Activated naive CD8-positive, alpha-beta T cell treated with anti-CD3 and anti-CD28 coated beads, Interleukin-2, amount 50 U/mL, for 24 hours (primary cell): Measurements from ENCODE around the gene SARNP.
"Not testable (repeated sequence)": the region's sequence is repeated elsewhere in the genome, so short reads cannot be mapped to it uniquely, and the experiment has no call there.

Experiments used
- ATAC-seq: fragments of 150-1000 bp; cut with Tn5 transposase; one replicate; pipeline ENCODE4 v1.10.0; 2021
- DNase-seq: peaks from one replicate; pipeline ENCODE4 v3.0.0; 2021
- H3K27ac Mint-ChIP-seq: one replicate; pipeline ENCODE4 v1.8.0; 2021; ENCODE audit warnings: mild to moderate bottlenecking, mixed read lengths
- H3K27me3 Mint-ChIP-seq: one replicate; pipeline ENCODE4 v1.8.0; 2021; ENCODE audit warnings: mixed read lengths
- H3K36me3 Mint-ChIP-seq: one replicate; pipeline ENCODE4 v1.8.0; 2021; ENCODE audit warnings: low read depth, mixed read lengths
- H3K4me1 Mint-ChIP-seq: one replicate; pipeline ENCODE4 v1.8.0; 2021; ENCODE audit warnings: mixed read lengths
- H3K4me3 Mint-ChIP-seq: one replicate; pipeline ENCODE4 v1.8.0; 2021; ENCODE audit warnings: mild to moderate bottlenecking, moderate library complexity, mixed read lengths
- H3K9me3 Mint-ChIP-seq: one replicate; pipeline ENCODE4 v1.8.0; 2021; ENCODE audit warnings: mixed read lengths

The SARNP gene

DNA sequence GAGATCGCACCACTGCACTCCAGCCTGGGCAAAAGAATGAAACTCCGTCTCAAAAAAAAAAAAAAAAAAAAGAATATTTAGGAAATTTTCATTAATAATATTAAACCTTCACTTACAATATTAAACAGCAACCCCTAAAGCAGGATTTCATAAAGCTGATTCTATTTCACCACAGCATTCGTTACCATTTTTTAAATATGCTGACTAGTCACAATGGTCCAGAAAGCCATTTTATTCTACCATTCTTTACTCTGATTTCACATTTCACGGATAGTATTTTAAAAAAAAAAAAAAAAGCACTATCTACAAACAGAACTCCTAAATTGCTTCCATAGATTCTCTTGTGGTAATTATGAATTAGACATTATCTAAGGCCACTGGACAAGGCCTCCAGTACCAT lies 27.6 kb downstream of the SARNP start:
- DNase-seq, result no peak
- ATAC-seq, result no peak
- H3K27ac Mint-ChIP-seq, result no peak overlapping the region
- no peak overlapping the region for H3K4me3 Mint-ChIP-seq
- no peaks in the 10 kb centered on the region for H3K27me3 Mint-ChIP-seq
- no peaks in the 10 kb centered on the region for H3K9me3 Mint-ChIP-seq
- no peaks in the 10 kb centered on the region for H3K4me1 Mint-ChIP-seq
- peaks cover 49% of the 10 kb centered on the region for H3K36me3 Mint-ChIP-seq

DNA sequence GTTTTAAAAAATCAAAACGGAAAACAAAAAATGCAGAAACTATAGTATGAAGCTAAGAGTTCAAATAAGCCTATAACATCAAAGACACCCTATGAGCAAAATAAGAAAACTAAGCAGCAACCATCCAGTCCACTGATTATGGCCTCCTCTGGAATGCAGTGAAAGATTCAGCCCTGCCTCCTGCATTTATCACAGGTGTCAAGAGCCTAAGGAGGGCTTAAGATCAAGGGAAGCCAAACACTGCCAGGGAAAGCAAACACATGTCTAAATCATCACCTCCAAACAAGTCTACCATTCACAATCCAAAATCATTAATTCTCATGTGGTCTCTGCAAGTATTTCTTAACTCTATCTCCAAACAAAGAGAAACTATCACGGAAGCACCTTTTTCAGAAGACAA lies 28.4 kb downstream of the SARNP start:
- DNase-seq, result no peak
- H3K4me1 Mint-ChIP-seq, result no peaks in the 10 kb centered on the region
- peaks cover 46% of the 10 kb centered on the region for H3K36me3 Mint-ChIP-seq
- H3K27me3 Mint-ChIP-seq, result no peaks in the 10 kb centered on the region
- no peaks in the 10 kb centered on the region for H3K9me3 Mint-ChIP-seq
- H3K4me3 Mint-ChIP-seq, result no peak overlapping the region
- ATAC-seq, result no peak
- H3K27ac Mint-ChIP-seq, result no peak overlapping the region

DNA sequence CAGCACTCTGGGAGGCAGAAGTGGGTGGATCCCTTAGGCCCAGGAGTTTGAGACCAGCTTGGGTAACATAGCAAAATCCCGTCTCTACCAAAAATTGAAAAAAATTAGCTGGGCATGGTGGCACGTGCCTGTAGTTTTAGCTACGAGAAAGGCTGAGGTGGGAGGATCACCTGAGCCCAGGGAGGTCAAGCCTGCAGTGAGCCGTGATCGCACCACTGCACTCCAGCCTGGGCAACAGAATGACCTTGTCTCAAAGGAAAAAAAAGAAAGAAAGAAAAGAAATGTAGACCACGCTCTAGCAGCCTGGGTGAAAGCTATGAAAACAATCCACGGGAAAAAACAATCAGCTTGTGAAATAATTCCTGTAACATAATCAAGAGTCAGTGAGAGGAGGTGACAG lies 29.0 kb downstream of the SARNP start:
- H3K27me3 Mint-ChIP-seq, result no peaks in the 10 kb centered on the region
- peaks cover 47% of the 10 kb centered on the region for H3K36me3 Mint-ChIP-seq
- H3K9me3 Mint-ChIP-seq, result no peaks in the 10 kb centered on the region
- ATAC-seq, result no peak
- H3K4me1 Mint-ChIP-seq, result no peaks in the 10 kb centered on the region
- no peak overlapping the region for H3K27ac Mint-ChIP-seq
- H3K4me3 Mint-ChIP-seq, result no peak overlapping the region
- no peak for DNase-seq

DNA sequence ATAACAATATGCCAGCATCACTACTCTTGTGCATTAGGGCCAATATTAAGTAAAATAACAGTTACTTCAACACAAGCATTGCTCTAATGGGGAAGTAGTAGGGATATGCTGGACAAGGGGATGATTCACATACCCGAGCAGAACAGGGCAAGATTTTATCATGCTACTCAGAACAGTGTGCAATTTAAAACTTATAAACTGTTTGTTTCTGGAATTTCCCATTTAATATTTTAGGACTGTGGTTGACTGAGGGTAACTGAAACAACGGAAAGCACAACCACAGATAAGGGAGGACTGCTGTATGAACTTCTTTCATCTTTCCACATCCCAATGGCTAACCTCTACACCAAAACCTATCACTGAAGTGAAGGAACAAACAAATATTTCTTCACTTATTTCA lies 36.8 kb downstream of the SARNP start:
- Mint-ChIP-seq H3K36me3 (peaks cover 38% of the 10 kb centered on the region), H3K27ac (no peak overlapping the region), H3K9me3 (no peaks in the 10 kb centered on the region), H3K4me3 (no peak overlapping the region), H3K27me3 (no peaks in the 10 kb centered on the region), H3K4me1 (peaks cover 9% of the 10 kb centered on the region)
- DNase-seq (no peak), ATAC-seq (no peak)

DNA sequence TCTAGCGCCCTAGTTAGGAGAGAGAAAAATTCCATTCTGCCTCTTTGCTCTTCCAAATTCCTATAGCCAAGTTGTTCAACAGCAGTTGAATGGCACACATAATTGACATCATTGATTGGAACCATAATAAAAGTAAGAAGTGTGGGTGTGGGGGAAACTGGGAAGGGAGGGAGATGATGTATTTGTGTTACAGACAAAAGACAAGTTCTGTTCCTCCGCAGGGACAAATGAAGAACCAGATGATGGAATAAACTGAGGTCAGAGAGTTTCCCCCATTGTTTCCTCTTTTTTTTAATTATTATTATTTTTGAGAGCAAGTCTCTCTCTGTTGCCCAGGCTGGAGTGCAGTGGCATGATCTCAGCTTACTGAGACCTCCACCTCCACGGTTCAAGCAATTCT lies 39.7 kb downstream of the SARNP start:
- Mint-ChIP-seq H3K36me3 (peaks cover 33% of the 10 kb centered on the region), H3K9me3 (no peaks in the 10 kb centered on the region), H3K27ac (no peak overlapping the region), H3K4me1 (peaks cover 13% of the 10 kb centered on the region), H3K4me3 (no peak overlapping the region), H3K27me3 (no peaks in the 10 kb centered on the region)
- no peak for ATAC-seq
- no peak for DNase-seq

DNA sequence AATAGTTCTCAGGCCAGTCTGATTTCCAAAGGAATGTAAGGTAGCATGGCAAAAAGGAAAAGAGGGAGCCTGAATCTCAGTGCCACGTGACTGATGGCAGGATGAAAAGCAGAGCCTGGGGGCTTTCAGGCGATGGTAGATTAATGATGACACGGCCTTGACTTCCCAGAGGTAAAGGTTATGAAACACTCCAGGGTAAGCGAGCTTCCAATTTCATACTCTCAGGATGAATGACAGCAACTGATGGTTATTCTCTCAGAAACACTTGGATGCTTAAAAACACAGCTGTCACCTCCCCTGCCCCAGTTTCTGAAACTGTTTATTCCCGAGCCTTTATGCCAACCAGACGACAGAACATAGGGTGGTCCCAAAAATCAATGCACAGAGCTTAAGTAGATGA lies 45.8 kb downstream of the SARNP start:
- DNase-seq (no peak), ATAC-seq (no peak)
- Mint-ChIP-seq H3K27me3 (no peaks in the 10 kb centered on the region), H3K36me3 (peaks cover 34% of the 10 kb centered on the region), H3K9me3 (no peaks in the 10 kb centered on the region), H3K27ac (no peak overlapping the region), H3K4me3 (no peak overlapping the region), H3K4me1 (peaks cover 3% of the 10 kb centered on the region)

DNA sequence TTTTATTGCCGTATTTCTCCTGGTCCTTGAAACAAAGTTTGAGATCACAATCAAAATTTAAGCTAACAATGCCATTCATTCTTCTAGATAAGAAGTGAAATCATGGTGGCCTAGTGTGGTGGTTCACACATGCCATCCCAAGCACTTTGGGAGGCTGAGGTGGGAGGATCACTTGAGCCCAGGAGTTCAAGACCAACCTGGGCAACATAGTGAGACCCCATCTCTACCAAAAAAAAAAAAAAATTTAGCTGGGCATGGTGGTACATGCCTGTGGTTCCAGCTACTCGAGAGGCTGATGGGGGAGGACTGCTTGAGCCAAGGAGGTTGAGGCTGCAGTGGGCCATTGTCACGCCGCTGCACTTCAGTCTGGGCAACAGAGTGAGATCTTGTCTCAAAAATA lies 50.4 kb downstream of the SARNP start:
- no peak overlapping the region for H3K27ac Mint-ChIP-seq
- H3K9me3 Mint-ChIP-seq, result no peaks in the 10 kb centered on the region
- no peaks in the 10 kb centered on the region for H3K4me1 Mint-ChIP-seq
- DNase-seq (no peak), ATAC-seq (no peak)
- H3K27me3 Mint-ChIP-seq, result no peaks in the 10 kb centered on the region
- H3K36me3 Mint-ChIP-seq, result peaks cover 35% of the 10 kb centered on the region
- no peak overlapping the region for H3K4me3 Mint-ChIP-seq

DNA sequence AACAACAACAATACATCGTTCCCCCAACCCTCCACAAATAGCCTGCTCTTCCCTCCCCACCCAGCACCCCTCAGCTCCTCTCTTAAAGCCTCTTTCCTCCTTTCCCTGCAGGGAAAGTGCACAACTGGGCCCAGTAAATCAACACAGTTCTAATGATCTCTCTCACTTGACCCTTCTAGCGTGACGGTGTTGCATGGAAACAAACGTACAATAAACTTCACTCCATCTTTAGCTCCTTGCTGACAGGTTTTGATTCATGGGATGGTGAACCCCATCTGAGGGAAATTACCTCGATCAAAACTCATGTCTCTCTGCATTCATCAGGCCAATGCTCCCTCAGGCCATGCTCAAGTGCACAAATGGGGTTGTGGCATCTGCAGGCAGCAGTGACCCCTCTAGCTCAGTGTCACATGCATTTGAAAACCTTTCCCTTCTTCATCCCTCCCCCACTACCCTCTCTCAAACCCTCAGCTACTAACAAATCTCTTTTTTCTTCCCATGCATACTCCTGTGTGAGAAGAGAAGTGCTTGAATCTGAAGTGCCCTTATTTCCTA lies 51.7 kb downstream of the SARNP start:
- Mint-ChIP-seq H3K9me3 (no peaks in the 10 kb centered on the region), H3K36me3 (peaks cover 25% of the 10 kb centered on the region), H3K27ac (no peak overlapping the region), H3K4me3 (no peak overlapping the region), H3K4me1 (peaks cover 2% of the 10 kb centered on the region), H3K27me3 (no peaks in the 10 kb centered on the region)
- DNase-seq, result no peak
- ATAC-seq, result no peak

DNA sequence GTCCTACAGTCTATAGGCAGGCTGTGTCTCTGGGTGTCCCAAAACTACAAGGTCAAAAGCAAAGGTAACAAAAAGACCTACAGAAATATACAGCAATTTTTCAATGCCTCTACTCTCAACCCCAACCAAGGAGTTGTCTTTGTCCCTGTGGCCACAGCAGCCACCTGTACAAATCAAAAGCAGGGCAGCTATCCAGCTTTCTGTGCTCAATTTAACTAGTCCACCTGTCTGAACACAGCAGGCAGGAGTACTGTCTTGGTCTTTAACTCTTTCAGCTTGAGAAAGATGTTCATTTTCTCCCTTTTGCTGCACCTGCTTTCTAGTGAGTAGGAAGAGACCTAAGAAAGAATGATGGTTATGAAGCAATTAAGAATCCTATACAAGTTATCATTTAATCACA lies 54.9 kb downstream of the SARNP start:
- DNase-seq, result no peak
- peaks cover 40% of the 10 kb centered on the region for H3K36me3 Mint-ChIP-seq
- ATAC-seq, result no peak

DNA sequence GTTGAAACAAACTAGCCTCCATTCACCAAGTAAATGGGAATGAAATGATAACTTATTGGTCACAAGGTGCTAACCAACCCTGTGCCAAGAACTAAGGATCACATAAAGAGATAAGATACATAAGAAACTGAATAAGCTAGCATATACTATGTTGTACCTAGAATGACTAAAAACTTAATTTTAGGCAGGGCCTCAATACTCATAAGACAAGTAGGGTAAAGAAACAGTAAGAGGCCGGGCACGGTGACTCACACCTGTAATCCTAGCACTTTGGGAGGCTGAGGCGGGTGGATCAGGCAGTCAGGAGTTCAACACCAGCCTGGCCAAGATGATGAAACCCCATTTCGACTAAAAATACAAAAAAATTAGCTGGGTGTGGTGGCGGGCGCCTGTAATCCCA lies 56.9 kb downstream of the SARNP start:
- DNase-seq (no peak), ATAC-seq (peak; percentile 82)
- no peak overlapping the region for H3K4me3 Mint-ChIP-seq
- peaks cover 39% of the 10 kb centered on the region for H3K36me3 Mint-ChIP-seq
- H3K27me3 Mint-ChIP-seq, result no peaks in the 10 kb centered on the region
- peak overlapping the region; percentile 74 for H3K27ac Mint-ChIP-seq
- H3K9me3 Mint-ChIP-seq, result no peaks in the 10 kb centered on the region
- H3K4me1 Mint-ChIP-seq, result peaks cover 9% of the 10 kb centered on the region

More for the DNA sequence above, 54.9 kb downstream of the SARNP start:
- Mint-ChIP-seq H3K4me1 (peaks cover 6% of the 10 kb centered on the region), H3K27ac (no peak overlapping the region), H3K4me3 (no peak overlapping the region), H3K27me3 (no peaks in the 10 kb centered on the region), H3K9me3 (no peaks in the 10 kb centered on the region)

DNA sequence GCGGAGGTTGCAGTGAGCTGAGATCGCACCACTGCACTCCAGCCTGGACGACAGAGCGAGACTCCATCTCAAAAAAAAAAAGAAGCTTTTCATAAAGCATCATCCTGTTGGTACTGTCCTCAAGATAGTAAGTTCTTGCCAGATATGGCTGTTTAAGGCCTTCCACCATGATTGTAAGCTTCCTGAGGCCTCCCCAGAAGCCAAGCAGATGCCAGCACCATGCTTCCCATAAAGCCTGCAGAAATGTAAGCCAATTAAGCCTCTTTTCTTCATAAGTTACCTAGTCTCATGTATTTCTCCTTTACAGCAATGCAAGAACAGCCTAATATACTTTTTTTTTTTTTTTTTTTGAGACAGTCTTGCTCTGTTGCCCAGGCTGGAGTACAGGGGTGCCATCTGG lies 58.9 kb downstream of the SARNP start:
- not testable (repeated sequence) for H3K9me3 Mint-ChIP-seq, H3K27me3 Mint-ChIP-seq, H3K27ac Mint-ChIP-seq, ATAC-seq, DNase-seq, H3K4me3 Mint-ChIP-seq
- Mint-ChIP-seq H3K36me3 (peaks cover 44% of the 10 kb centered on the region), H3K4me1 (peaks cover 13% of the 10 kb centered on the region)

DNA sequence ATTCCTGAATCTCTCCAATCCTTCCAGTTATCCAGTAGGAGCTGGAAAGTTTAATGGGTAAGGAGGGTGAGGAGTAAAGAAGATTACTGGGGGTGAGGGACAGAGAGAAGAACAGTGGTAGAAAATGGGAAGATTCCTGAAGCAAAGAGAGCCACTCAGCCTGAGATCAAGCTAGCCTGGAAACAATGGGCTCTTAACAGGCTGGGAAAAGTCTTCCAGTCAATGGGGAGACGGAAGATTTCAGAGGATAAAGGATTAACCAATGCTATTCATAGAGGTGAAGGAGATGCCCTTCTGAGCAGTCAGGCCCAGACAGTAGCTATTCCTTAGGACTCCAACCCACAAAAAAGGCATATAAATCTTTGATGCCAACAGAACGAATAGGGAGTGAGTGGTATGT lies 59.8 kb downstream of the SARNP start:
- H3K36me3 Mint-ChIP-seq, result peaks cover 46% of the 10 kb centered on the region
- H3K27me3 Mint-ChIP-seq, result no peaks in the 10 kb centered on the region
- no peak overlapping the region for H3K27ac Mint-ChIP-seq
- no peak overlapping the region for H3K4me3 Mint-ChIP-seq
- ATAC-seq, result no peak
- no peak for DNase-seq
- no peaks in the 10 kb centered on the region for H3K9me3 Mint-ChIP-seq
- H3K4me1 Mint-ChIP-seq, result peaks cover 13% of the 10 kb centered on the region

DNA sequence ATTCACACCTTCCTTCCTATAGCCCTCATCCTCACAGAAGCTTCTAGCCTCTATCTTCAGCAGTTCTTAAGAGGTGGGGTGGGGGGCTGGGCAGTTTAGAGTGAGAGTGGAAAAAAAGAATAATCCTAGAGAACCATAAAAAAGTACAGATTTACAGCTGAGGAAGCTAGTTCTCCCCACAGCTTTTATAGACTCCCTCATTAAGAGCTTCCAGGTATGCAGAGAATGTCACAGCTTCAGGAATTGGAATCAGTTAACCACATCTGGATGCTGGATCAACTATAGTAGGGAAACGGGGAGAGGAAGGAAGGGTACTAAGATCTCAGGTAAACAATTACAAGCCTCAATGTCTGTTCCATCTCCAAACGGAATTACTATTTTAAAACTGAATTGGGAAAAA lies 62.3 kb downstream of the SARNP start:
- Mint-ChIP-seq H3K4me1 (peaks cover 10% of the 10 kb centered on the region), H3K27ac (peak overlapping the region; percentile 28), H3K4me3 (no peak overlapping the region), H3K36me3 (peaks cover 52% of the 10 kb centered on the region), H3K27me3 (no peaks in the 10 kb centered on the region), H3K9me3 (no peaks in the 10 kb centered on the region)
- DNase-seq, result no peak
- no peak for ATAC-seq

DNA sequence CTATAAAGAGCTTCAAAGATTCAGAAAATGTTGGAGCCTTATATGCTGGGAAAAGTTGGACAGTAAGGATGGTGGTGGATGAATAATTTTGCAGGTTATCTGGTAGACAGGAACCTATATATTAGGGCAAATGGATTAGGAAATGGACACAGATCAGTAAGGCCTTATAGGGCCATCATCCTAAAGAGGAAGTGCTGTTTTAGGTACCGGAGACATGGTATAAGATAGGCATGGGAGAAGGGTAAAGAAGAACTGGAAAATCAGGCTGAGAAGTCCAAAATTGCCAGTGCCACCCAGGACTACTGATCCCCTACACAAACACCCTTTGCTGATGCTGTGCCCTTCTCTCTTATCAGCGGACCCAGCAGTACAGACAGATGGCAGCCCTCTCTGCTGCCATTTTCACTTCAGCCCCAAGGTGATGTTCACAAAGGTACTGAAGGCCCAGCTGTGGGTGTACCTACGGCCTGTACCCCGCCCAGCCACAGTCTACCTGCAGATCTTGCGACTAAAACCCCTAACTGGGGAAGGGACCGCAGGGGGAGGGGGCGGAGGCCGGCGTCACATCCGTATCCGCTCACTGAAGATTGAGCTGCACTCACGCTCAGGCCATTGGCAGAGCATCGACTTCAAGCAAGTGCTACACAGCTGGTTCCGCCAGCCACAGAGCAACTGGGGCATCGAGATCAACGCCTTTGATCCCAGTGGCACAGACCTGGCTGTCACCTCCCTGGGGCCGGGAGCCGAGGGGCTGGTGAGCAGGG lies 69.1 kb downstream of the SARNP start:
- H3K4me1 Mint-ChIP-seq, result peaks cover 29% of the 10 kb centered on the region
- H3K4me3 Mint-ChIP-seq, result no peak overlapping the region
- H3K36me3 Mint-ChIP-seq, result peaks cover 21% of the 10 kb centered on the region
- no peaks in the 10 kb centered on the region for H3K9me3 Mint-ChIP-seq
- DNase-seq (no peak), ATAC-seq (no peak)
- no peaks in the 10 kb centered on the region for H3K27me3 Mint-ChIP-seq
- H3K27ac Mint-ChIP-seq, result no peak overlapping the region

DNA sequence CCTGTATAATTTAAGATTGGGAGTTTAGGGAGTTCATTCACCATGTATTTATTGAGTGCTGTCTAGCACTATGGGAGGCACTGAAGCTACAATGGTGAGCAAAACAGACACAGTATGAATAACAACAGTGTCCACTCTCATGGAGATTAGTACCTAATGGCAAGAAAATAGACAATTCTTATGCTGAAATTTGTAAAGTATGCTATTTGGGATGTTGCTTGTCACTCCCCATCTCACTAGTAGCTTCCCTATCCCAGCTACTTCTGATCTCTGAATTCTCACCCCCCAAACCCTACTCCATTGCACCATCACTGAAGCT lies 70.7 kb downstream of the SARNP start:
- Mint-ChIP-seq H3K4me1 (peaks cover 39% of the 10 kb centered on the region), H3K27me3 (no peaks in the 10 kb centered on the region), H3K9me3 (no peaks in the 10 kb centered on the region), H3K27ac (no peak overlapping the region), H3K4me3 (no peak overlapping the region), H3K36me3 (peaks cover 11% of the 10 kb centered on the region)
- ATAC-seq (no peak), DNase-seq (no peak)
